ENCODE data around the gene CTDNEP1.

- no peak for TF ChIP-seq CTCF (IDR thresholded peaks at IDR 0.05)
- no peak for TF ChIP-seq POLR2A (IDR thresholded peaks at IDR 0.05)
Observed at GRCh38 chr17:7249214-7249613, 2.3 kb downstream of the CTDNEP1 start.

Measured in sigmoid colon (tissue), 3 donors.